CD4-positive, alpha-beta T cell (primary cell): ENCODE results near the gene KIAA1328. TPM values are rescaled to one million over a fixed set of nuclear protein-coding genes. Genes with fewer than 3 reads are reported as not detected.

Experiments
- ATAC-seq: fragments of 200-7000 bp; cut with Tn5 transposase; one replicate; pipeline ENCODE4 v1.10.0; 2022; ENCODE audit warnings: mild to moderate bottlenecking; ENCODE audit not compliant: poor library complexity
- CTCF ChIA-PET: fragments of 350-600 bp; sonication (Branson Sonifier 250); formaldehyde crosslinking; loops from one replicate; lab custom pipeline; 2021; ENCODE audit warnings: antibody characterized with exemption, inconsistent platforms; lab: Charles Lee
- POLR2A ChIA-PET: fragments of 350-600 bp; sonication (Branson Sonifier 250); formaldehyde crosslinking; loops from one replicate; lab custom pipeline; 2021; ENCODE audit warnings: antibody characterized with exemption, inconsistent platforms; lab: Charles Lee
- DNase-seq, 14 experiments: peaks; one replicate each; pipeline ENCODE4 v3.0.0-alpha.2; 2013 to 2020; ENCODE audit warnings: mixed read lengths in 2 of 14
- H3K27ac ChIP-seq, 2 donors: one replicate each; pipeline versions ENCODE4 v1.5.1 to v1.7.0; 2013; ENCODE audit warnings: low read length in 2 of 2, low read depth in 1 of 2, mild to moderate bottlenecking in 1 of 2
- H3K27me3 ChIP-seq, 2 experiments: 1 replicate in 1 of 2; 2 replicates in 1 of 2; pipeline versions ENCODE4 v1.6.1 to v1.7.0; 2013; ENCODE audit warnings: low read length in 2 of 2, control low read depth in 1 of 2, mild to moderate bottlenecking in 1 of 2, moderate library complexity in 1 of 2; ENCODE audit not compliant: insufficient read depth in 2 of 2, control insufficient read depth in 1 of 2
- H3K36me3 ChIP-seq: one replicate; pipeline ENCODE4 v1.6.1; 2013; ENCODE audit warnings: low read length, control low read depth; ENCODE audit not compliant: insufficient read depth
- H3K4me1 ChIP-seq: one replicate; pipeline ENCODE4 v1.6.1; 2013; ENCODE audit warnings: low read length, control low read depth; ENCODE audit not compliant: insufficient read depth
- H3K4me3 ChIP-seq: one replicate; pipeline ENCODE4 v1.5.1; 2013; ENCODE audit warnings: mild to moderate bottlenecking, low read length, moderate library complexity
- H3K9me3 ChIP-seq, 2 experiments: 1 replicate in 1 of 2; 2 replicates in 1 of 2; pipeline versions ENCODE4 v1.6.1 to v1.7.0; 2013; ENCODE audit warnings: low read length in 2 of 2, mild to moderate bottlenecking in 2 of 2, control low read depth in 1 of 2, moderate library complexity in 1 of 2; ENCODE audit not compliant: control insufficient read depth in 1 of 2, insufficient read depth in 1 of 2
- H3K27ac Mint-ChIP-seq: one replicate; pipeline ENCODE4 v1.8.0; 2020; ENCODE audit warnings: mixed read lengths
- H3K27me3 Mint-ChIP-seq: one replicate; pipeline ENCODE4 v1.8.0; 2021; ENCODE audit warnings: mixed read lengths
- H3K36me3 Mint-ChIP-seq: one replicate; pipeline ENCODE4 v1.8.0; 2021; ENCODE audit warnings: low read depth, mixed read lengths
- H3K4me1 Mint-ChIP-seq: one replicate; pipeline ENCODE4 v1.8.0; 2021; ENCODE audit warnings: low read depth, mixed read lengths
- H3K4me3 Mint-ChIP-seq: one replicate; pipeline ENCODE4 v1.8.0; 2020; ENCODE audit warnings: mild to moderate bottlenecking, mixed read lengths
- H3K9me3 Mint-ChIP-seq: one replicate; pipeline ENCODE4 v1.8.0; 2020; ENCODE audit warnings: mixed read lengths
- CTCF ChIP-seq: fragments of 200-600 bp; IDR thresholded peaks from one replicate; pipeline ENCODE4 v1.8.0; 2022; ENCODE audit warnings: antibody characterized with exemption, mild to moderate bottlenecking
- intact Hi-C, 2 experiments: fragments of 100-400 bp; cut with DNase I in 1 of 2; cut with micrococcal nuclease in 1 of 2; formaldehyde crosslinking; loops; one replicate each; pipeline versions ENCODE4 v1.15.1 to v1.9.0; 2023 to 2025; cut with DNase I, micrococcal nuclease
- total RNA-seq, 174 experiments: library from RNA in 2 of 174; stranded (reverse) in 2 of 174; gene quantifications; one replicate each; pipeline ENCODE4 v1.2.3 and lab custom pipeline; 2021 to 2026

The KIAA1328 gene
- total RNA-seq, 2 experiments from 2014 or later, result 8.7 to 9.4 TPM

GRCh38 chr18:36947820-36948348 is 119.0 kb downstream of the KIAA1328 start:
- DNase-seq, result no peak
- no peaks in the 10 kb centered on the region for H3K36me3 ChIP-seq
- H3K27me3 ChIP-seq, result no peaks in the 10 kb centered on the region
- Mint-ChIP-seq H3K4me1 (no peaks in the 10 kb centered on the region), H3K27ac (no peak overlapping the region), H3K27me3 (no peaks in the 10 kb centered on the region), H3K4me3 (no peak overlapping the region), H3K9me3 (no peaks in the 10 kb centered on the region), H3K36me3 (peaks cover 4% of the 10 kb centered on the region)
- H3K4me3 ChIP-seq, result no peak overlapping the region
- no peak for ATAC-seq
- no peak overlapping the region for H3K27ac ChIP-seq
- H3K9me3 ChIP-seq, result no peaks in the 10 kb centered on the region
- TF ChIP-seq CTCF, result no peak
- intact Hi-C loops, result no loop called here
- no peaks in the 10 kb centered on the region for H3K4me1 ChIP-seq
- POLR2A ChIA-PET, result no interaction called here
- CTCF ChIA-PET, result no interaction called here

- Histone ChIP-seq H3K27me3 (no peaks in the 10 kb centered on the region), H3K4me1 (no peaks in the 10 kb centered on the region), H3K36me3 (no peaks in the 10 kb centered on the region), H3K4me3 (no peak overlapping the region), H3K9me3 (no peaks in the 10 kb centered on the region), H3K27ac (no peak overlapping the region)
- no peaks in the 10 kb centered on the region for H3K27me3 Mint-ChIP-seq
- peaks cover 2% of the 10 kb centered on the region for H3K9me3 Mint-ChIP-seq
- ChIA-PET CTCF (no interaction called here), POLR2A (no interaction called here)
- DNase-seq (no peak), ATAC-seq (no peak)
- TF ChIP-seq CTCF, result no peak
- H3K4me1 Mint-ChIP-seq, result no peaks in the 10 kb centered on the region
- peaks cover 10% of the 10 kb centered on the region for H3K36me3 Mint-ChIP-seq
- H3K4me3 Mint-ChIP-seq, result no peak overlapping the region
- intact Hi-C loops, result no loop called here
- no peak overlapping the region for H3K27ac Mint-ChIP-seq
Measured at GRCh38 chr18:36950282-36950681, 121.4 kb downstream of the KIAA1328 start.

GRCh38 chr18:36950960-36951359 is 122.0 kb downstream of the KIAA1328 start:
- CTCF ChIA-PET, result no interaction called here
- POLR2A ChIA-PET, result no interaction called here

More at GRCh38 chr18:36950960-36951359, 122.0 kb downstream of the KIAA1328 start:
- no peak for TF ChIP-seq CTCF
- Mint-ChIP-seq H3K36me3 (peaks cover 14% of the 10 kb centered on the region), H3K9me3 (peaks cover 2% of the 10 kb centered on the region), H3K4me3 (no peak overlapping the region), H3K27ac (no peak overlapping the region), H3K27me3 (no peaks in the 10 kb centered on the region), H3K4me1 (no peaks in the 10 kb centered on the region)
- Histone ChIP-seq H3K27me3 (no peaks in the 10 kb centered on the region), H3K9me3 (no peaks in the 10 kb centered on the region), H3K36me3 (peaks cover 2% of the 10 kb centered on the region), H3K4me1 (no peaks in the 10 kb centered on the region), H3K27ac (no peak overlapping the region), H3K4me3 (no peak overlapping the region)
- ATAC-seq (no peak), DNase-seq (no peak)
- intact Hi-C loops, result no loop called here
